Measurements from ENCODE around the gene TIMMDC1.

TIMMDC1 gene

GRCh38 chr3:119498186-119499011, at the start of gene TIMMDC1:
TIMMDC1 (plus strand) TSS chr3:119498547; CDS start chr3:119498734, 187 bp downstream.
- DNase-seq, result peak; percentile 97 to 98

GRCh38 chr3:119453822-119454221, 44.5 kb upstream of the TIMMDC1 start:
- DNase-seq, result no peak

- no peak for DNase-seq
Observed at GRCh38 chr3:119456469-119456868, 41.9 kb upstream of the TIMMDC1 start.

- DNase-seq, result no peak
Observed at GRCh38 chr3:119457246-119457645, 41.1 kb upstream of the TIMMDC1 start.

DNA sequence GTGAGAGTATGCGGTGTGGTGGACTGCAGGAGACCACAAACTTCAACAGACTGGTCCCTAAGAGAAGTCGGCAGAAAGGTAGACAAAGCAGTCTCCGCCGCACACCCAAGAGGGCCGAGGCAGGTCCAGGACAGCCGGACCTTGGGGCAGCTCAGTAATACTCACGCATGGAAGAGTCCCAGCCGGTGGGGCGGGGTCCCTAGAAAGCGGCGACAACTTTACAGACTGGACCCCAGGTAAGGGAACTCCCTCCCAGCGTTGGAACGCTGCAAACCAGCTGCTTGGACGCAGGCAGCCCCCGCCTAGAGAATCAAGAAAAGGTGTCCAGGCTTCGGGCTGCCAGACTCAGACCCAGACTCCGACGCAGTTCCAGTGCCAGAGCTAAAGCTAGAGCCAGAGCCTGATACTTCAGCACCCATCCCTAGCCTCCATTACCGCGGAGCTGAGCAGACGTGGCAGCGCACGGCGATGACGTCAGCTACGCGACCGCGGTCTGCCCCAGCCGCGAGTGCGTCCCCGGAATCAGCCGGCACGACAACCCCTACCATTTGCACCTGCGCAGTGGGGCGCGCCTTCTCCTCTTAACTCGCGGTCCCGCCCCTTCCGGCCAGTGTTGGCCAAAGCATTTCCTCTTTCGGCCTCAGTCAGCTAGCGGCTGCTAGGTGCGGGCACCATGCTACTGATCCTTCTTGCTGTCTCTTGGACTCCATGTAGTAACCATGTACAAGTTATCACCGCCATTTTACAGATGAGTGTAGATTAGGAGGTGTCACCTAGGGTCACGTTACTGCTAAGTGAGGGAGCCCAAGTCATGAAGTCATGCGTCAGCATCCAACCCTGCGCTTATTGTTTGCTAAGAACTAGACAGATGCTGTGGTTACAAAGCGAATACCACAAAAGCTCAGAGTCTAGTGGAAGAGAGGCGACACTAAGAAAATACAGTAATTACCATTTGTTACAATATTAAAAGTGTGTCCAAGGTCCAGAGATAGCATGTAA, 34.9 kb upstream of the TIMMDC1 start, which contains the start of gene TMEM39A:
Gene TMEM39A (minus strand): TSS at position 445 of the 999 bp plus-strand sequence. CDS start 1,541 bp downstream, outside the sequence.
- DNase-seq, result peak; percentile 99

DNA sequence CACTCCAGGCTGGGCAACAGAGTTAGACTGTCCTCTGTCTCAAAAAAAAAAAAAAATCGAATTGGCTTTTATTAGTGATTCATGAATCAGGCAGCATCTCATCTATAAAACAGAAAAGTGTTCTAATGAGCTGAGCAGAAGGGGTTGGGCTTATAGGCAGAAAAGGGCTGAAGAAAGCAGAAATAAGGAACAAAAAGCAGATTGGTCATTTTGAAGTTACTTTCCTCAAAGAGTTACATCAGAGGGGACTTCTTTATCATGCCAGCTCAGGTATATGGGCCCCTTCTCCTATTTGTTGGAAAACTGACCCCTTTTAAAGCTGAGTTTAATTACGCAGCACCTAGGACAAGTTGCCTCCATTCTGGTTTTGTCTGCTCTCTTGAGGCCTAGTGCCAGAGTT, 30.3 kb upstream of the TIMMDC1 start:
- DNase-seq, result no peak

DNA sequence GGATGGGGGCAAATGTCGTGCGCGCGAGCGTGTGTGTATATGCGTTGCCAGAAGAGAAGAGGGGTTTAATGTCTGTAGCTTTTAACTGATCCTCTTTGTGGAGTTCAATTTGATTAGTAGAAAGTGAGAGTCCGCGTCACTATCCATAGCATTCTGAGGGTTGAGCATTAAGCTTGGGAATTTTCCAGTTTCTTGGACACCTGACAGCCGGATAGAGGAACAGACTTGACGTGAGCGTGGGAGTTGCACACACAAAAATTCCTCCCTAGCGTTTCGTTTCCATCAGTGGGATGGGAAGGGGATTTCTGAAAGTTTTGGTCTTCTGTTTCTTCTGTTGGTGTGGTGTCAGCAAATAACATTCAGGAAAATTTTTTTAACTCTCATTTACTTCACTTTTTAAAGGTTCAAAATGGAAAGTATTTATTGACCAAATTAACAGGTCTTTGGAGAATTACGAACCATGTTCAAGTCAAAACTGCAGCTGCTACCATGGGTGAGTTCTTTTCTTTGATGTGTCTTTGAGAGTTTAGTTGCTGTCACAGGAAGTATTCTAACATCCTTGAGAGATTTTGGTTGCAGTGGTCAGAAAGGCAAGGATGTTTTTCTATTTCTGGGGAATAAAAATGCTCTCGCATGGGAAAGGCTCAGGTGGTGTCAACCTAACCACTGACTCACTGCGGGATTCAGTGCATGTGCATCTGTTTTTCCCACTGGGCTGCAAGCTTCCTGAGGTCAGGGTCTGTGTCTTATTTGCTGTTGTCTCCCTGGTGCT, 28.7 kb upstream of the TIMMDC1 start:
- no peak for DNase-seq

- DNase-seq, result no peak
Observed at GRCh38 chr3:119470866-119471265, 27.5 kb upstream of the TIMMDC1 start.

DNA sequence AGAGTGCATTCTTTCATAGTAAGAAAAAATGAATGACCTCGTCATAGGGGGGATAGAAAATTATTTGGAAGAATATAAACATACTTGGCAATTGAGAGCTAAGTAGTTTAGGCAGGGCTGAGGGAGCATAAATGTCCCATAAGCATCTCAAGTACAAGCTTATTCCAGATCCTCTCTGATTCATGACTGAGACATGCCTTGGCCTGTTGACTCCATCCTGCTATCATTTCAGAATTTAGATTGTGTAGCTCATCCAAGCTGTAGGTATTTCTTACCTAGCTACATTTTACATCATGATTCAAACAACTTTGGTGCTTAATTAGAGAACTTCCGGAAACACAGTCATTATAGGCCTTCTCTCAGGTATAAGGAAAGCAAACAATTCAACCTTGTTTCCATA, 17.3 kb upstream of the TIMMDC1 start:
- DNase-seq, result no peak

DNA sequence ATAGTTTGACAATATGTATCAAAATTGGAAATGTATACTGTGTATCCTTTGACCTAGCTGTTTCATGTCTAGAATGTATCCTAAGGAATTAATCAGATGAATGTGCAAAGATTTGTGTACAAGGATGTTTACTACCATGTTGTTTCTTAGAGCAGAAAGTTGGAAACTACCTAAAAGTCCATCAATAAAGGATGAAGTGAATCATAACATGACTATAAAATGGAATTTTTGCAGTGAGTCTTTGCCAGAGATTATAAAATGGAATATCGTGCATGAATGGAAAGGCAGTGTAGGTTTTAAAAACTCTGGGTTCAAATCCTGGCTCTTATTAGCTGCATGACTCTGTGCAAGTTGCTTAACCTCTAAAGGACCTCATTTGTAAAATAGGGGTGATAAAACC, 15.2 kb upstream of the TIMMDC1 start:
- DNase-seq, result no peak

- no peak for DNase-seq
Observed at GRCh38 chr3:119485563-119485962, 12.8 kb upstream of the TIMMDC1 start.

DNA sequence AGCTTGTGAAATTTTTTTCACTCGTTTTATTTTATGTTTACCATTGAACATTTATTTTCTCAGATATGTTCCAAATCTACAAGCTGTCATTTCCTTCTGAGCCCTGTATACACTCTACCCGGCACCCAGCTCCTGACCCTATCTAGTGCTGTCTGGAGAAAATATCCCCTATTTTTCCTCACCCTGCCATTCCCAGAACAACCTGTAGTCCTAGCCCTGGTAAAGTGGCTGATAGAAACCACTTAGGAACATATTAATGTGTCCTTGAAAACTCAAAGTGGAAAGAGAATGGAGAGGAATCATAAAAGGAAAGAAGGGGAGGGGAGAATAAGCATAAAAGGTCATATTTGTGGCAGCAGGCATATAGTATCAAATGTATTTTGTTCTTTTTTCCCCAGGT, 8.2 kb upstream of the TIMMDC1 start:
- no peak for DNase-seq

DNA sequence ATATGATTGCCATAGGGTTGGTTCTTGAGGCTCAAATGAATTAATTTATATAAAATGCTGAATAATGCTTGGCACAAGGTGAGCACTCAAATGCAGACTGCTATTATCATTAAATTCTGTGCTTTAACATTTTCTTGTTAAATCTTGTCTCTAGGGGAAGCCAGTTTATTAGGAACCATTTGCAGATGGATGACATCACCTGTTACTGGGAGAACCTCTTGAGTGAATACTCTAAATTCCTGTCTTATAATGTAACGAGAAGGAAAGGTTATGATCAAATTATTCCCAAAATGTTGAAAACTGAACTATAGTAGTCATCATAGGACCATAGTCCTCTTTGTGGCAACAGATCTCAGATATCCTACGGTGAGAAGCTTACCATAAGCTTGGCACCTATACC, 6.2 kb upstream of the TIMMDC1 start:
- DNase-seq, result no peak

- DNase-seq, result no peak
Observed at GRCh38 chr3:119492810-119493209, 5.5 kb upstream of the TIMMDC1 start.

- no peak for DNase-seq
Observed at GRCh38 chr3:119494597-119494996, 3.8 kb upstream of the TIMMDC1 start.

DNA sequence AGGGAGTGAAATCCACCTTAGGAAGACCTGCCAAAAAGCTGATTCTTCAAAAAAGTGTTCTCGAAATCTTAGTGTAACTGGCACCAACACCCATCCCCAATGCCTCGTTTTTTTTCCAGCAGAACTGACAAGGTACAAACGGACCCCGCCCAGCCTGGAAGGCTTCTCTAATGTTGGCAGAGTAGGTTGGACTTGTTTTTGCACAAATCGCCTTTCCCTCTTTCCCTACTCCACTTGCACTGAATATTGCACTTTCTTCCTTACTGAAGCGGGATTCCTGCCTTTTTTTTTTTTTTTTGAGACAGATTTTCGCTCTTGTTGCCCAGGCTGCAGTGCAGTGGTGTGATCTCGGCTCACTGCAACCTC, 544 bp upstream of the TIMMDC1 start:
- peak in 1 of 2 donors; percentile 26 for DNase-seq

- no peak for DNase-seq
Observed at GRCh38 chr3:119500265-119500664, 1.9 kb downstream of the TIMMDC1 start.

- no peak for DNase-seq
Observed at GRCh38 chr3:119500901-119501300, 2.6 kb downstream of the TIMMDC1 start.

DNA sequence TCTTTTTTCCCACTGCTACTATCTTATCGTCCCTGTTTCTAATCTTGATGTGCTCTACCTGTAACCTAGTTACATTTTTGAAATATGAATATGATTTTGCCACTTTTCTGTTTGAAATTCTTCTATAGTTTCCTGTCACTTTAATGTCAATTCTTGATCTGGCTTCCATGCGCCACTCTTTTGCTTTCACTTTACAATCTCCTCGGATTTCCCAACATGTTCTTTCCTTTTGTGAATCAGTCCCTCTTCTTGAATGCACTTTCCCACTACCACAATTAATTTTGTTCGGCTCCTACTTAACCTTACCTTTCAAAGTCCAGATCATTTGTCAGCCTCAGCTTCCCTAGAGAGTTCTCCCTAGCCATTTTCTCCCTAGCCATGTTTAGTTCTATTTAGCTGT, 8.3 kb downstream of the TIMMDC1 start:
- no peak for DNase-seq

- no peak for DNase-seq
Observed at GRCh38 chr3:119507404-119507803, 9.1 kb downstream of the TIMMDC1 start.

- peak in 1 of 2 donors; percentile 28 for DNase-seq
Observed at GRCh38 chr3:119508172-119508845, 10.0 kb downstream of the TIMMDC1 start.

DNA sequence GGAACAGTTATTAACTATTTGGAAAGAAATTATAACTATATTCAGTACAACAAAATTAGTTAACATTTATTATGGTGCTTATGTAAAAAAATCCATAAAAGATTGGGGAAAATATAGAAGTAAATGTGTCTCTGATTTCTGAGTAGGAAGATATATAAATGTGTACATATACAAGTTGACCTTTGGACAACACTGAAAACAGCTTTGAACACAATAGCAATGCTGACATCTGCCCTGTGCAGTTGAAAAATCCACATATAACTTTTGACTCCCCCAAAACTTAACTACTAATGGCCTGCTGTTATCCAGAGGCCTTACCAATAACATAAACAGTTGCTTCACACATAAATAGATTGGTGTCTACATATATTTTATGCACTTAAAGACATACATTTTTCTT, 12.3 kb downstream of the TIMMDC1 start:
- no peak for DNase-seq
